IPS-20b (cell line): Measurements from ENCODE around the gene ZC3H18.

ENCODE experiments used
- H3K27ac ChIP-seq: one replicate; pipeline ENCODE4 v1.5.1; 2013; ENCODE audit warnings: low read length
- H3K27me3 ChIP-seq: 2 replicates; pipeline ENCODE4 v1.6.1; 2013; ENCODE audit warnings: mild to moderate bottlenecking, low read length, inconsistent platforms; ENCODE audit not compliant: insufficient read depth
- H3K36me3 ChIP-seq: 2 replicates; pipeline ENCODE4 v1.6.1; 2013; ENCODE audit warnings: low read depth, mild to moderate bottlenecking, inconsistent platforms, low read length, moderate library complexity; ENCODE audit not compliant: insufficient read depth
- H3K4me1 ChIP-seq: 2 replicates; pipeline ENCODE4 v1.6.1; 2013; ENCODE audit warnings: mild to moderate bottlenecking, control low read depth, inconsistent platforms, low read length, moderate library complexity; ENCODE audit not compliant: insufficient read depth
- H3K4me3 ChIP-seq: 2 replicates; pipeline ENCODE4 v1.5.1; 2013; ENCODE audit warnings: mild to moderate bottlenecking, low read length, inconsistent platforms
- H3K9ac ChIP-seq: 2 replicates; pipeline ENCODE4 v1.6.1; 2013; ENCODE audit warnings: low read depth, mild to moderate bottlenecking, inconsistent platforms, low read length, moderate library complexity
- H3K9me3 ChIP-seq: 2 replicates; pipeline ENCODE4 v1.6.1; 2013; ENCODE audit warnings: mild to moderate bottlenecking, low read depth, low read length, inconsistent platforms; ENCODE audit not compliant: insufficient read depth

ZC3H18 gene

DNA sequence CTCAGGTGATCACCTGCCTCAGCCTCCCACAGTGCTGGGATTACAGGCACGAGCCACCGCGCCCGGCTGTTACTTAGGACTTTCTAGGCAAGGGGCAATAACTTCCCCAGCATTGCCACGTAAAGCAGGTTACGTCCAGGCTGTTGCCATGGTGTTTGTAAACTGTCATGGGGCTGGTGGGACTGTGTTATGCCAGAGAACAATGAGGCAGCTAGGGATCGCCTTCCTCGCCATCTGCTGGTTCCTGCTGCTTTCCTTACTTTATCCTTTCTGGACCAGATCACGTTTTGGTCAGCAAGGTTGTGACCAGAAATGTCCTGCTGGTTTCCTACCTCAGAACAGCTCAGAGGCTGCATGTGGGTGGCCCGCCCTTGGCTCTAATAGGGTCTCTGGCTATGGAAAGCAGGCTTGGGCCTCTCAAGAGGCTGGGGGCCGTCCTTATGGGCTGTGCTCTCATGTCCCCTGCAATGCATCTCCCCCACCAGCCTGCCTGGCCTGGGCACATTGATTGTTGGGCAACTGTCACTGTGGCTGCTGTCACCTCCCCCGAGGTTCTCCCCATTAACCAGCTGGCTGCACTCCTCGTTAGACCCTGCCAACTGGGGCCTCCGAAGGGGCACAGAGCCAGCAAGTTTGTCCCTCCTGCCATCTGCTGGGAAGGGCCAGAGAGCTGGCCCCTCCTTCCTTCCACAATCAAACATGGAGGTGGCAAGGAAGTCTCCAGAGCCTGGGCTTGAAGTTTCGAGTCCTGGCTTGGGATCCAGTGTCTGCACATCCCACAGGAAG lies 28.2 kb upstream of the ZC3H18 start:
- Histone ChIP-seq H3K4me3 (no peak overlapping the region), H3K9me3 (peaks cover 20% of the 10 kb centered on the region), H3K27me3 (peaks cover 55% of the 10 kb centered on the region), H3K27ac (no peak overlapping the region), H3K36me3 (no peaks in the 10 kb centered on the region), H3K4me1 (no peaks in the 10 kb centered on the region), H3K9ac (no peak overlapping the region)

DNA sequence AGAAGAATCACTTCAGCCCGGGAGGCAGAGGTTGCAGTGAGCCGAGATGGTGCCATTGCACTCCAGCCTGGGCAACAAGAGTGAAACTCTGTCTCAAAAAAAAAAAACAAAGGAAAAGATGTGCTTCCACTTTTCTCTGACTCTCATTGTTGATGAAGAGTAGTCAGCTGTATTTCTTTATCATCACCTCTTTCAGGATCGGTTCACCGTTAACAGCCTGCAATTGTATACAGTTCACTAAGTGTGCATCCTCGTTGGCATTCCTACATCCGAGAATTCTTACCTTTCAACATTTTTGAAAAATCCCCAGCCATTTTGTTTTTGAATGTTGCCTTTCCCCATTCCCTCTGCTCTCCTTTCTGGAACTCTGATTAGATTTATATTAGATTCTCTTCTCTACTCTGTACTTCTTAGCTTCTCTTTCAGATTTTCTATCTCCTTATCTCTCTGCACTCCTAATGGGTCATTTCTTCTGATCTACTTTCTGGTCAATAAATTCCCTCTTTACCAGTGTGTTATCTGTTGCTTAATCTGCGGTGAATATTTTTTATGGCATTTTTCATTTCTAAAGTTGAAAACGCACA lies 26.9 kb upstream of the ZC3H18 start:
- no peak overlapping the region for H3K4me3 ChIP-seq
- no peak overlapping the region for H3K9ac ChIP-seq
- H3K27me3 ChIP-seq: peaks cover 60% of the 10 kb centered on the region
- H3K4me1 ChIP-seq: no peaks in the 10 kb centered on the region
- H3K36me3 ChIP-seq: no peaks in the 10 kb centered on the region
- H3K27ac ChIP-seq: no peak overlapping the region
- peaks cover 20% of the 10 kb centered on the region for H3K9me3 ChIP-seq

DNA sequence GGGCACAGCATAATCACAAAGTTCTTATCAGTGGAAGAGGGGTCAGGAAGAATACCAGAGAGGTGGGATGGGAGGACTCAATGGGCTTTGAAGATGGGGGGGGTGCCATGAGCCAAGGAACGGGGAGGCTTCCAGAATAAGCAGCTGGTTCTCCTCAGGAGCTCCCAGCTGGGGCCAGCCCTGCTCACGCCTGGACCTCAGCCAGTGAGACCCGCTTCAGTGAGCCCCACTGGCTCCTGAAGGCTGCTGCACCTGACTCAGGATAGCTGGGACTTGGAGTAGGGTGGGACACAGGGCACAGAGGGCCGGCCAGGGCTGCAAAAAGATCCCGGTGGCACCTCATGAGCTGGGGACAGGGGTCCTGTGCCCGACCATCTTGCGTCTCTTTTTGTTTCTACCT lies 24.4 kb upstream of the ZC3H18 start:
- peaks cover 60% of the 10 kb centered on the region for H3K27me3 ChIP-seq
- H3K4me1 ChIP-seq: no peaks in the 10 kb centered on the region
- H3K9ac ChIP-seq: no peak overlapping the region
- H3K36me3 ChIP-seq: no peaks in the 10 kb centered on the region
- no peak overlapping the region for H3K27ac ChIP-seq
- H3K9me3 ChIP-seq: peaks cover 20% of the 10 kb centered on the region
- H3K4me3 ChIP-seq: no peak overlapping the region

DNA sequence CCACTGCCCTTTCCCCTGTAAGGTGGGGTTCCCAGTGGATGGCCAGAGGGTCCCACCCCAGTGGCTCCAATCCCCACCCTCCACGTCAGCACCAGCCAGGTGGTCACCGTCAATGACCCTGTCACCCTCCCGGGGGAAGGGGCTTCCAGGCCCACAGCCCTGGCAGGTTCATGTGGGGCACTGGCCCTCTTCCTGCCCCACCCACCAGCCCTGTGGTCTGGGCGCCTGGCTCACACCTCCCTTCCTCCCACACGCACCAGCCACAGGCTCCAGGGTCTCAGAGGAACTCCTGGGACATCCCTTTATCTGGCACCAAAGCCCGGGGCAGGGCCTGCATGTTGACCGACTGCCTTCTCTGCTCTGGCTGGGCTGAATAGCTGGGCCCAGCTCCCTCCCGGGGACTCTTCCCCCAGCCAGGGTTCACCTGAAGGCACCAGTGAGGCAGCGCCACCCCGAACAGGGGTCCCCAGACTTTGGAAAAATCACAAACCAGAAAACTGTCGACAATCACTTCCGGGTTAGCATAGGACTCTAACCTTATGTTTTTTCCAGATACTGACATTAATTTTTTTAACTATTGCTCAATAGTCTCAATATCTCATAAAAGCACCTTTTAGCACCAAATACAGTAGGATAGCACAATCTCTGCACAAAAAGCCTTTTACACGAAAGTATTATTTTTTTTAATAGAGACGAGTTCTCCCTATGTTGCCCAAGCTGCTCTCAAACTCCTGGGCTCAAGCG lies 21.9 kb upstream of the ZC3H18 start:
- Histone ChIP-seq H3K4me3 (no peak overlapping the region), H3K36me3 (no peaks in the 10 kb centered on the region), H3K4me1 (no peaks in the 10 kb centered on the region), H3K9me3 (peaks cover 11% of the 10 kb centered on the region), H3K27ac (no peak overlapping the region), H3K27me3 (peaks cover 55% of the 10 kb centered on the region), H3K9ac (no peak overlapping the region)

DNA sequence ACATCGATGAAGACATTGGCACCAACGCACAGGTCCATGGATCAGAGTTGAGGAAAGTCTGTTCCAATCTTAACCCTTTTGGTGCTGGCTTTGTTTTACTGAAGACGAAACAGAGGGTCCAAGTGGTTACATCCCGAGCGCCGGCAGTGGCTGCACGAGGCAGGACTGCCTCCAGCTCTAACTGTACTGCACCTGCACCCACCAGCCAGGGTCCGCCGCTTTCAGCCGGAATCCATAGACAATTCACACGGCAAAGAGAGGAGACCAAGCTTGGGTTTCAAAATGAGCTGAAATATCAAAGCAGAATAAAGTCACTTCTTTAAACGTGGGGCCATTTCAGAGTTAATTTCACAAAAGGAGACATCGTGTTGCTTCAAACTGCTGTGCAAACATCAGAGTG lies 21.2 kb upstream of the ZC3H18 start:
- peaks cover 4% of the 10 kb centered on the region for H3K9me3 ChIP-seq
- no peak overlapping the region for H3K27ac ChIP-seq
- H3K9ac ChIP-seq: no peak overlapping the region
- peaks cover 55% of the 10 kb centered on the region for H3K27me3 ChIP-seq
- H3K4me1 ChIP-seq: no peaks in the 10 kb centered on the region
- H3K4me3 ChIP-seq: no peak overlapping the region
- H3K36me3 ChIP-seq: no peaks in the 10 kb centered on the region

DNA sequence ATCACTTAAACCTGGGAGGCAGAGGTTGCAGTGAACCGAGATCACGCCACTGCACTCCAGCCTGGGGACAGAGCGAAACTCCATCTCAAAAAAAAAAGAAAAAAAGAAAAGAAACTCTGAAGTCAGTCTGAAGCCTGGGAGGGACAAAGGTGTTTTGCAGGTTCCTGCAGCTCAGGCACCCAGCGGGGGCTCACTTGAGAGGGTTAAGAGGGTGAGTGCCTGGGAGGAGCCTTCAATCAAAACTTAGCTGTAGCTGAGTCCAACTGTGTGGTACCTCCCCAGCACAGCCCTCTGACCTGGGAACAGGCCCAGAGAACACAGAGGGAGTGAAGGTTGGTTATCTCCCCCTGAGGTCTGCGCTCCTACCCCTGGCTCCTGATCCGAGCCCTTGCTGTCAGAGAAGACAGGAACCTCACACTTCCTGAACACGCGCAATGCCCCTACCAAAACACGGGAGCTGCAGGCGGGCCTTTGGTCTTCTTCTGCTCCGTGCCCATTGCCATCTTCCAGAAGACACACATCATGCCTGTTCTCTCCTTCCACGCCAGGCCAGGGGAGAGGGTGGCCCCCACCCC lies 20.4 kb upstream of the ZC3H18 start:
- no peaks in the 10 kb centered on the region for H3K4me1 ChIP-seq
- no peaks in the 10 kb centered on the region for H3K36me3 ChIP-seq
- H3K9me3 ChIP-seq: no peaks in the 10 kb centered on the region
- H3K9ac ChIP-seq: no peak overlapping the region
- H3K4me3 ChIP-seq: no peak overlapping the region
- H3K27ac ChIP-seq: no peak overlapping the region
- H3K27me3 ChIP-seq: peaks cover 55% of the 10 kb centered on the region

DNA sequence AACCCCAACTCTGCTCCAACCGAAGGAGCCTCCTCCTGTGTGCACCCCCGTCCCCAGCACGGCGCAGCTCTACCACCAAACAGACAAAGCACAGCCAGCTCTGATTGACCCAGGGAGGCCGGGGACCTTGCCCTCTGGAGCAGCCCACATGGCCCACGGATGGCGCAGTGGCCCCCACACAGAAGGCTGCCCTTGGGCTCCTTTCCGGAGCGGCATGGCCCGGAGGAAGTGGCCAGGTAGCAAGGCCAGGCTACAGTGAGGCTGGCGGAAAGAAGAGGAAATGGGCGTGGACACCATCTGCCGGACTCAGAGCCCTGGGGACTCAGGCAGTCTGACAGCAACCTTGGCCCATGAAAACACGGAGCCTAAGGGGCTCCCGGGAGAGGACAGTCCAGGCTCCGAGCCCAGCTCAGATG lies 19.9 kb upstream of the ZC3H18 start:
- H3K4me3 ChIP-seq: no peak overlapping the region
- H3K36me3 ChIP-seq: no peaks in the 10 kb centered on the region
- no peaks in the 10 kb centered on the region for H3K9me3 ChIP-seq
- H3K27me3 ChIP-seq: peaks cover 51% of the 10 kb centered on the region
- H3K9ac ChIP-seq: no peak overlapping the region
- no peaks in the 10 kb centered on the region for H3K4me1 ChIP-seq
- H3K27ac ChIP-seq: no peak overlapping the region

DNA sequence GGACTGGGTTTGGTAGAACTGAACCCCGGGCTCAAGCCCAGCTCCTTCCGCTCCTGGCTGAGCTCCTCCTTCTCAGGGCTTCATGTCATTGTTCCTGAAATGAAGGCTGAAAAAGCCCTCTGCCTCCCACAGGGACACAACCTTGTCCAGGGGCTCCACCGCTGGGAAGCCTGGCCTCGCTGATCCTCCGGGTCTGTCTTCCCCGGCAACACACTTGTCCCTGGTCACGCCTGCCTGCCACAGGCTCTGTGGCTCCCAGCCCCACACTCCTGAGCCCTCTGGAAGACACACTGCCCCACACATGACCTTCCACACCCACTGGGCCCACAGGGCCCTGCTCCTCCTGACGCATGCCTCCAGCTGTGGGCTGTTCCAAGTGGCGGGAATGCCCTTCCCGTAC lies 18.0 kb upstream of the ZC3H18 start:
- Histone ChIP-seq H3K36me3 (no peaks in the 10 kb centered on the region), H3K27me3 (peaks cover 34% of the 10 kb centered on the region), H3K9me3 (no peaks in the 10 kb centered on the region), H3K27ac (no peak overlapping the region), H3K4me1 (no peaks in the 10 kb centered on the region), H3K9ac (no peak overlapping the region), H3K4me3 (no peak overlapping the region)

DNA sequence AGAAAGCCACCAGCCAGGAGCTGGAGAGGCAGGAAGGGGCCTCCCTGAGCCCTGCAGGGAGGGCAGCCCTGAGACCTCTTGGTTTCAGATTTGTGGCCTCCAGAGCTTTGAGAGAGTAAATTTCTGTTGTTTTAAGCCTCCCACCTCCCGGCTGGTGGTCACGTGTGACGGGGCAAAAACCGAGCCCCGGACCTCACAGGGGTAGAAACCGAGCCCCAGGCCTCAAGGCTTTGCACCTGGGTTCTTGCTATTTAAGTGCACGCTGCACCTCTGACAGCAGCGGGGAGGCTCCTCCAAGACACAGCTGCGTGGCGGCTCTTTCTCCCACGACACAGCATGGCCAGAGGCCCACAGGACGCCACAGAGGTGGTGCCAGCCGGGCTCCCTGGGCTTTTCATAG lies 17.4 kb upstream of the ZC3H18 start:
- no peaks in the 10 kb centered on the region for H3K4me1 ChIP-seq
- H3K9ac ChIP-seq: no peak overlapping the region
- H3K27me3 ChIP-seq: peaks cover 27% of the 10 kb centered on the region
- H3K27ac ChIP-seq: no peak overlapping the region
- H3K36me3 ChIP-seq: no peaks in the 10 kb centered on the region
- no peak overlapping the region for H3K4me3 ChIP-seq
- no peaks in the 10 kb centered on the region for H3K9me3 ChIP-seq

DNA sequence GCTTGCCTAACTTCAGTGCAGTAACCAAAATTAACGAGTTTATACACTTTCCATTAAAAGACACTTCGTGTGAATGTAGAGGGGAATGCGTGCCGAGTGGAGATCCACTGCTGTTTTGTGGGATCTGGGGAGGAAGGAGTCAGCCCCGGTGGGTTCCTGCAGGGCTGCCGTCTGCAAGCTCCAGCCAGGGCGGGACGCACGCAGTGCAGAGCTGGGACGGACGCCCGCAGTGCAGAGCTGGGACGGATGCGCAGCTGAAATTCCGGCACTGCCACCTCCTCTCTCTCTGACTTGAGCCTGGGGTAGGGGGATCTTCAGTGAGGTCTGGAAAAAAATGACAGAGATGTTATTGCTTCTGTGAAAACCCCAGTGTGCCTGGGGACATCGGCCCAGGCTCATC lies 16.5 kb upstream of the ZC3H18 start:
- no peaks in the 10 kb centered on the region for H3K9me3 ChIP-seq
- no peak overlapping the region for H3K27ac ChIP-seq
- peaks cover 18% of the 10 kb centered on the region for H3K27me3 ChIP-seq
- no peak overlapping the region for H3K4me3 ChIP-seq
- H3K4me1 ChIP-seq: no peaks in the 10 kb centered on the region
- H3K36me3 ChIP-seq: no peaks in the 10 kb centered on the region
- H3K9ac ChIP-seq: no peak overlapping the region

DNA sequence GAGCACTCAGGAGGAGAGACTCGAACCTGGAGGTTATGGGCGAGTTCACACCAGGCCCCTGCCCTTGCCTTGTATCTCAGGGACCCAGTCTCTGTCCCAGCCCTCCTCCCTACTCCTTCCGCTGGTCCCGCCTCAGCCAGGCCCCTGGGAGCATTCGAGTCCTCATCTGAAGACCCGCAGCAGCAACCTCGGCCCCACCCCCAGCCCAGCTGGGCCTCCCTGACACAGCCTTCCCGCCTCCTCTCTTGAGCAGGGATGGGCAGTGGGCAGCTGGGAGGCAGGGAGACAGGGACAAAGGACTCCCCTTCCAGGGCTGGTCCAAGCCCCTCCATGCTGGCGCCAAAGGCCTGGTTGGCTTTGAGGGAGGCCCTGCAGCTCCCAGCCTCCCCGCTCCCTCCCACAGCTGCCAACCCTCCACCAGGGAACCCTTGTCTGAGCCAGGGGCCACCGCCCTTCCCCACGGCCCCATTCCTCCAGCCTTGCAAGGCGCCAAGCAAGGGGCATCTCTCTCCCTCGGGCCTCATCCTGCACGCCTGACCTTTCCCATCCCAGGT lies 15.4 kb upstream of the ZC3H18 start:
- H3K9me3 ChIP-seq: no peaks in the 10 kb centered on the region
- H3K27ac ChIP-seq: no peak overlapping the region
- H3K36me3 ChIP-seq: no peaks in the 10 kb centered on the region
- H3K9ac ChIP-seq: no peak overlapping the region
- no peak overlapping the region for H3K4me3 ChIP-seq
- H3K27me3 ChIP-seq: peaks cover 7% of the 10 kb centered on the region
- no peaks in the 10 kb centered on the region for H3K4me1 ChIP-seq
